Measurements from ENCODE around the gene PRR29. TPM values are rescaled to one million over a fixed set of nuclear protein-coding genes. Genes with fewer than 3 reads are reported as not detected.
A peak's percentile ranks its signal among the peaks of the same experiment; 100 is the strongest.

Gene PRR29
- total RNA-seq = 1 to 10 TPM in 2 of 3 donors, under 1 TPM in 1; 0.92 to 1.6 (median 1.6) TPM
- 0.59 TPM for total RNA-seq (2013)

DNA sequence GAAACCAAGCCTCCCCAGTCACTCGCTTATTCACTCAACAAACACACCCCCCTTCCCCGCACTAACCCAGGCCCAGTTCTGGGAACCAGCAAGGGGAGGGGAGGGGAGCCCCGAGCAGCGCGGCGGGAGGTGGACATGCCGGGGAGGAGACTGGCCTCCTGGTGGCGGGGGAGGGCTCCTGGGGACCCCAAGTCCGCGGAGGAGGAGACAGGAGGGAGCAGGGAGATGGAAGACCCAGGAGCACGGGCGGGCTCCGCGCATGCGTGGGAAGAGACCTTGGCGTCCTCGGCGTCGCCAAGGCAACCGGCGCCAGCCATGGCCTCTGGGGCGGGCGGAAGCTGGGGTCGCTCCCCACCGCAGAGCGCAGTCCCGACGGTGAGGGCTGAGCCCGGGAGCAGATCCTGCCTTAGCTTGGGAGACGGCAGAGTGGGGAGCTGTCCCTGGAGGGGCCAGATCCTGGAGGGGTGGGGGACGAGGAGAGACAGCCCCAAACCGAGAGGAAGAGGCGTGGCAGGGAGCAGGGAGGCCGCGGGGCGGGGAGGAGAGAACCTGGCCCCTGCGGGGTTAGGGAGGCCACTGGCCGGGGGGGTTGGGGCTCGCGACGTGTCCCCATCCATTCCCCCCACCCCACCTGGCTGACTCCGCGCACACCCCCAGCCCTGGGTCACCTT, at the start of gene PRR29:
TSS of gene PRR29 (plus strand) at position 302 of the 671 bp plus-strand sequence. CDS start at position 316, 14 bp downstream.
- peak; percentile 74 to 90 for DNase-seq
- peak within 1 kb of the TSS; percentile 29 to 81 for H3K27ac Mint-ChIP-seq
- H3K9me3 Mint-ChIP-seq = no peaks in the 10 kb centered on the region
- WGBS (ENCODE audit: insufficient coverage) = under 1% methylated on average over 43 of the region's 43 CpGs
- ATAC-seq = peak; percentile 74 to 81 (median 77)
- no peaks in the 10 kb centered on the region for H3K36me3 Mint-ChIP-seq
- no peaks in the 10 kb centered on the region for H3K27me3 Mint-ChIP-seq (ENCODE audit: low read depth in 2 of 2)
- Histone ChIP-seq H3K27ac (ENCODE audit: low read length) (no peak within 1 kb of the TSS), H3K4me3 (ENCODE audit: low read length) (peak within 1 kb of the TSS; percentile 77), H3K9me3 (ENCODE audit: control insufficient read depth, insufficient read depth, low read length) (no peaks in the 10 kb centered on the region), H3K27me3 (ENCODE audit: control insufficient read depth, insufficient read depth, low read length) (no peaks in the 10 kb centered on the region), H3K4me1 (ENCODE audit: control insufficient read depth, insufficient read depth, low read length) (peaks cover 47% of the 10 kb centered on the region), H3K36me3 (ENCODE audit: control insufficient read depth, insufficient read depth, low read length) (peaks cover 14% of the 10 kb centered on the region)
- TF ChIP-seq, protein P1, sequence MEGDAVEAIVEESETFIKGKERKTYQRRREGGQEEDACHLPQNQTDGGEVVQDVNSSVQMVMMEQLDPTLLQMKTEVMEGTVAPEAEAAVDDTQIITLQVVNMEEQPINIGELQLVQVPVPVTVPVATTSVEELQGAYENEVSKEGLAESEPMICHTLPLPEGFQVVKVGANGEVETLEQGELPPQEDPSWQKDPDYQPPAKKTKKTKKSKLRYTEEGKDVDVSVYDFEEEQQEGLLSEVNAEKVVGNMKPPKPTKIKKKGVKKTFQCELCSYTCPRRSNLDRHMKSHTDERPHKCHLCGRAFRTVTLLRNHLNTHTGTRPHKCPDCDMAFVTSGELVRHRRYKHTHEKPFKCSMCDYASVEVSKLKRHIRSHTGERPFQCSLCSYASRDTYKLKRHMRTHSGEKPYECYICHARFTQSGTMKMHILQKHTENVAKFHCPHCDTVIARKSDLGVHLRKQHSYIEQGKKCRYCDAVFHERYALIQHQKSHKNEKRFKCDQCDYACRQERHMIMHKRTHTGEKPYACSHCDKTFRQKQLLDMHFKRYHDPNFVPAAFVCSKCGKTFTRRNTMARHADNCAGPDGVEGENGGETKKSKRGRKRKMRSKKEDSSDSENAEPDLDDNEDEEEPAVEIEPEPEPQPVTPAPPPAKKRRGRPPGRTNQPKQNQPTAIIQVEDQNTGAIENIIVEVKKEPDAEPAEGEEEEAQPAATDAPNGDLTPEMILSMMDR (IDR thresholded peaks at IDR 0.05) = no peak
- H3K4me3 Mint-ChIP-seq = peak within 1 kb of the TSS; percentile 93
- intact Hi-C loops (cut with micrococcal nuclease) = no loop called here
- H3K4me1 Mint-ChIP-seq = peaks cover 54 to 57% of the 10 kb centered on the region in 2 donors

DNA sequence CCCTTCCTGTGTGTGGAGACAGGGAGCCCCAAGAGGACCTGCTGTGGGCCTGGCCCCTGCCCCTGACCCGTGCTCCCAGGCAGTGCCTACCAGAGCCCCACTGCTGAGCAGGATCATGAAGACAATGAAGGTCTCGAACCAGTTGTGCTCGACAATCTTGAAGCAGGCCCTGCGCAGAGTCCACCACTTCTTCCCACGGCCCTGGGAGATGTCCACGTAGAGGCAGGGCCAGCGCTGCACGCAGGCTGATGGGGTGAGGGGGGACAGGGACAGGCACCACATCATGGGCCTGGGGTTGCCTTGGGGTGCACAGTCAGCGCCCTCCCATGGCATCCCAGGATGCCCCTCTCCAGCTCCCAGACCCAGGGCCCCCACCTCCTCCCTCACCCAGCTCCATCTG, 49.6 kb upstream of the PRR29 start:
- intact Hi-C loops (cut with micrococcal nuclease) = loop anchor here (5.0 kb wide), 1 partner anchor 39 kb away; no protein-coding TSS in a partner anchor
- WGBS (ENCODE audit: insufficient coverage) = 97% methylated on average over 9 of the region's 9 CpGs

DNA sequence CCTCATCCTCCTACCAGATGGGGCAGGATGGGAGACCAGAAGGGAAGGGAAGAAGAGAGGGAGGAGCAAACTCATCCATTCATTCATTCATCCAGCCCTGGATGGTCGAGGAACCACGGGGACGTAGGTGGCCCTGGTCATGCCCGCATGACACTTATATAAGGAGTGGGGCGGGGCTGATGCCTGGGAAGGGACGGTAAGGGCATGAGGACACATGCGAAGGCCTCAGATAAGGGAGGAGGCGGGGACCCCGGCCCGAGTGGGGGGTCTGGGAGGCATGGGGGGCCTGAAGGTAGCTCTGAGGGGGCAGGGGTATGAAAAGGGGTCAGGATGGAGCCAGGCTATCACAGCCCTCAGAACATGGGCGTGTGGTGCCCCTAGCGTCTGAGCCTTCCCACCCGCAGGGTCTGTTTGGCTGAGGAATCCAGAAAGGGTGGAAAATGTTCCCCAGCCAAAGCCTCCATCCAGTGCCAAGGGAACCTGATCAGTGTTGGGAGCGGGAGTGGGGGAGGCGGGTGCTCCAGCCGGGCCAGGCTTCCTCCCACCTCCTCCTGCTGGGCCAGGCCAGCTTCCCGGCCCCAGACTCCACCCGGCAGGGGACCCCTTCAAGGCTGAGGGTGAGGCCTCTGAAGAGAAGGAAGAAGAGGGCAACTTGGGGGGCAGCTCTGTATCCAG, 48.4 kb upstream of the PRR29 start:
- H3K4me1 Mint-ChIP-seq = peaks cover 23 to 29% of the 10 kb centered on the region in 2 donors
- H3K4me3 Mint-ChIP-seq = no peak overlapping the region
- no peak for ATAC-seq

More for the DNA sequence above, 49.6 kb upstream of the PRR29 start:
- TF ChIP-seq, protein P1 (IDR thresholded peaks at IDR 0.05) = no peak
- H3K9me3 ChIP-seq (ENCODE audit: control insufficient read depth, insufficient read depth, low read length) = no peaks in the 10 kb centered on the region
- no peak overlapping the region for H3K4me3 ChIP-seq (ENCODE audit: low read length)
- H3K36me3 ChIP-seq (ENCODE audit: control insufficient read depth, insufficient read depth, low read length) = no peaks in the 10 kb centered on the region
- DNase-seq (no peak), ATAC-seq (no peak)
- H3K9me3 Mint-ChIP-seq = no peaks in the 10 kb centered on the region
- peaks cover 13 to 24% of the 10 kb centered on the region in 2 donors for H3K4me1 Mint-ChIP-seq
- no peaks in the 10 kb centered on the region for H3K36me3 Mint-ChIP-seq
- H3K27ac ChIP-seq (ENCODE audit: low read length) = no peak overlapping the region
- H3K27me3 Mint-ChIP-seq (ENCODE audit: low read depth in 2 of 2) = no peaks in the 10 kb centered on the region
- no peaks in the 10 kb centered on the region for H3K27me3 ChIP-seq (ENCODE audit: control insufficient read depth, insufficient read depth, low read length)
- peaks cover 53% of the 10 kb centered on the region for H3K4me1 ChIP-seq (ENCODE audit: control insufficient read depth, insufficient read depth, low read length)
- no peak overlapping the region for H3K27ac Mint-ChIP-seq
- H3K4me3 Mint-ChIP-seq = no peak overlapping the region

More for the DNA sequence above, 48.4 kb upstream of the PRR29 start:
- intact Hi-C loops (cut with micrococcal nuclease) = loop anchor here (5.0 kb wide), 1 partner anchor 38 kb away; no protein-coding TSS in a partner anchor
- peaks cover 65% of the 10 kb centered on the region for H3K4me1 ChIP-seq (ENCODE audit: control insufficient read depth, insufficient read depth, low read length)
- H3K4me3 ChIP-seq (ENCODE audit: low read length) = no peak overlapping the region
- H3K27ac ChIP-seq (ENCODE audit: low read length) = no peak overlapping the region
- no peak for DNase-seq
- no peaks in the 10 kb centered on the region for H3K9me3 ChIP-seq (ENCODE audit: control insufficient read depth, insufficient read depth, low read length)
- Mint-ChIP-seq H3K9me3 (no peaks in the 10 kb centered on the region), H3K27me3 (ENCODE audit: low read depth in 2 of 2) (no peaks in the 10 kb centered on the region), H3K36me3 (no peaks in the 10 kb centered on the region), H3K27ac (no peak overlapping the region)
- no peaks in the 10 kb centered on the region for H3K27me3 ChIP-seq (ENCODE audit: control insufficient read depth, insufficient read depth, low read length)
- TF ChIP-seq, protein P1 (IDR thresholded peaks at IDR 0.05) = no peak
- no peaks in the 10 kb centered on the region for H3K36me3 ChIP-seq (ENCODE audit: control insufficient read depth, insufficient read depth, low read length)
- 91% methylated on average over 18 of the region's 18 CpGs for WGBS (ENCODE audit: insufficient coverage)
